Body of pancreas (tissue), 4 donors: Measurements from ENCODE around the gene AGAP1. TPM values are rescaled to one million over a fixed set of nuclear protein-coding genes. Genes with fewer than 3 reads are reported as not detected.
A peak's percentile ranks its signal among the peaks of the same experiment; 100 is the strongest.

ENCODE experiments used
- ATAC-seq: fragments of 150-250 bp; one replicate; pipeline ENCODE4 v1.9.1; 2016
- DNase-seq, 4 donors: peaks; one replicate each; pipeline ENCODE4 v3.0.0-alpha.2; 2019
- H3K27ac ChIP-seq, 4 donors: fragments of 200-600 bp; sonication (generic); 1 replicate in 3 of 4; 2 replicates in 1 of 4; pipeline versions ENCODE4 v1.5.1 to v1.6.1; 2016 to 2019; ENCODE audit warnings: mild to moderate bottlenecking in 1 of 4, mixed read lengths in 1 of 4, moderate library complexity in 1 of 4
- H3K27me3 ChIP-seq, 2 donors: fragments of 200-600 bp; sonication (generic); one replicate each; pipeline ENCODE4 v1.6.0; 2016; ENCODE audit warnings: mild to moderate bottlenecking in 1 of 2
- H3K36me3 ChIP-seq, 2 donors: fragments of 200-600 bp; sonication (generic); replicated peaks in 1 of 2; 2 replicates each; pipeline ENCODE4 v1.5.1; 2016; ENCODE audit warnings: low read depth in 2 of 2; ENCODE audit not compliant: insufficient read depth in 1 of 2
- H3K4me1 ChIP-seq: fragments of 200-600 bp; sonication (generic); one replicate; pipeline ENCODE4 v1.6.0; 2016
- H3K4me3 ChIP-seq, 2 donors: fragments of 200-600 bp; sonication (generic); 1 replicate in 1 of 2; 2 replicates in 1 of 2; pipeline ENCODE4 v1.5.1; 2016 to 2019
- H3K9me3 ChIP-seq, 3 donors: fragments of 200-600 bp; sonication (generic); 1 replicate in 2 of 3; 2 replicates in 1 of 3; pipeline ENCODE4 v1.5.1; 2016
- CTCF ChIP-seq, 7 experiments: fragments of 450-650 bp in 4 of 7; fragments of 200-600 bp in 3 of 7; sonication (generic) in 3 of 7; IDR thresholded peaks; one replicate each; pipeline ENCODE4 v1.5.1; 2016 to 2019; ENCODE audit warnings: antibody characterized with exemption in 7 of 7
- POLR2A ChIP-seq, 3 donors: fragments of 450-650 bp; IDR thresholded peaks; one replicate each; pipeline ENCODE4 v1.6.1; 2016; ENCODE audit warnings: antibody characterized with exemption in 3 of 3, mild to moderate bottlenecking in 2 of 3
- WGBS, 2 donors: methylation state at CpG; one replicate each; pipeline ENCODE4 v1.1.5; 2017; 5-methylcytosine and 5-hydroxymethylcytosine counted together
- intact Hi-C: fragments of 100-400 bp; cut with DNase I; formaldehyde crosslinking; loops from one replicate; pipeline ENCODE4 v1.15.1; 2023
- total RNA-seq, 2 donors: library from RNA; depleted of rRNA; stranded (reverse); fragments of >200 nt; gene quantifications; one replicate each; pipeline ENCODE4 v1.1.0, GENCODE V29; 2016

AGAP1 gene
- total RNA-seq, 2 donors from 2014 or later, result 21.3 to 32.6 TPM

GRCh38 chr2:235502336-235502735, 8.5 kb downstream of the AGAP1 start:
- H3K4me1 ChIP-seq, result peaks cover 49% of the 10 kb centered on the region
- intact Hi-C loops, result no loop called here
- no peaks in the 10 kb centered on the region for H3K27me3 ChIP-seq
- H3K9me3 ChIP-seq, result no peaks in the 10 kb centered on the region
- no peak for ATAC-seq
- DNase-seq, result no peak
- TF ChIP-seq CTCF (IDR thresholded peaks at IDR 0.05) (no peak), POLR2A (IDR thresholded peaks at IDR 0.05) (no peak)
- H3K4me3 ChIP-seq, result no peak overlapping the region
- H3K27ac ChIP-seq, result no peak overlapping the region
- WGBS, 2 donors, result 47 to 65% methylated on average over 6 of the region's 6 CpGs
- no peaks in the 10 kb centered on the region for H3K36me3 ChIP-seq

- DNase-seq, result no peak
- peaks cover 36% of the 10 kb centered on the region for H3K4me1 ChIP-seq
- intact Hi-C loops, result no loop called here
- no peaks in the 10 kb centered on the region for H3K36me3 ChIP-seq
- TF ChIP-seq CTCF (IDR thresholded peaks at IDR 0.05), result no peak
- TF ChIP-seq POLR2A (IDR thresholded peaks at IDR 0.05), result no peak
- H3K27ac ChIP-seq, result peak overlapping the region in 3 of 4 donors; percentile 40 to 49 (median 44)
- WGBS, 2 donors, result 70 to 72% methylated on average over 11 to 12 of the region's 12 CpGs
- H3K27me3 ChIP-seq, result no peaks in the 10 kb centered on the region
- ATAC-seq, result no peak
- no peak overlapping the region for H3K4me3 ChIP-seq
- no peaks in the 10 kb centered on the region for H3K9me3 ChIP-seq
Measured at GRCh38 chr2:235504441-235505180, 10.8 kb downstream of the AGAP1 start.

GRCh38 chr2:235505181-235505741, 11.4 kb downstream of the AGAP1 start:
- intact Hi-C loops, result no loop called here
- DNase-seq, result peak; percentile 41 to 70 (median 59)
- 11 to 18% methylated on average over 7 of the region's 7 CpGs for WGBS, 2 donors

GRCh38 chr2:235506291-235506996, 12.6 kb downstream of the AGAP1 start:
- no peak for TF ChIP-seq POLR2A (IDR thresholded peaks at IDR 0.05)
- TF ChIP-seq CTCF (IDR thresholded peaks at IDR 0.05), result no peak
- Histone ChIP-seq H3K9me3 (no peaks in the 10 kb centered on the region), H3K27ac (no peak overlapping the region), H3K27me3 (no peaks in the 10 kb centered on the region), H3K36me3 (no peaks in the 10 kb centered on the region), H3K4me3 (no peak overlapping the region), H3K4me1 (peaks cover 50% of the 10 kb centered on the region)
- intact Hi-C loops, result no loop called here
- peak in 1 of 4 donors; percentile 22 for DNase-seq
- WGBS, 2 donors, result 75 to 77% methylated on average over 14 of the region's 14 CpGs
- no peak for ATAC-seq

More at GRCh38 chr2:235505181-235505741, 11.4 kb downstream of the AGAP1 start:
- peaks cover 38% of the 10 kb centered on the region for H3K4me1 ChIP-seq
- ATAC-seq, result peak; percentile 57
- no peak for TF ChIP-seq POLR2A (IDR thresholded peaks at IDR 0.05)
- no peak for TF ChIP-seq CTCF (IDR thresholded peaks at IDR 0.05)
- H3K9me3 ChIP-seq, result no peaks in the 10 kb centered on the region
- H3K27me3 ChIP-seq, result no peaks in the 10 kb centered on the region
- H3K36me3 ChIP-seq, result no peaks in the 10 kb centered on the region
- H3K27ac ChIP-seq, result peak overlapping the region in 3 of 4 donors; percentile 40 to 49 (median 44)
- no peak overlapping the region for H3K4me3 ChIP-seq
